ENCODE data around the gene TGFB1I1.
A peak's percentile ranks its signal among the peaks of the same experiment; 100 is the strongest.
"Not testable (repeated sequence)": the region's sequence is repeated elsewhere in the genome, so short reads cannot be mapped to it uniquely, and the experiment has no call there.

The TGFB1I1 gene

GRCh38 chr16:31503555-31503954 lies 31.6 kb downstream of the TGFB1I1 start:
- not testable (repeated sequence) for H3K4me1 ChIP-seq (ENCODE audit: control insufficient read depth, insufficient read depth, low read length, unreplicated experiment); H3K27ac ChIP-seq (ENCODE audit: low read depth, low read length); H3K36me3 ChIP-seq (ENCODE audit: insufficient read depth, low read length); H3K4me3 ChIP-seq (ENCODE audit: low read depth, low read length); H3K27me3 ChIP-seq (ENCODE audit: insufficient read depth, low read length); H2AFZ ChIP-seq (ENCODE audit: low read length, unreplicated experiment)
- H3K79me2 ChIP-seq (ENCODE audit: control insufficient read depth, insufficient read depth, low read length, unreplicated experiment) = peaks cover 17% of the 10 kb centered on the region

GRCh38 chr16:31504159-31504558 lies 32.2 kb downstream of the TGFB1I1 start:
- peaks cover 19% of the 10 kb centered on the region for H3K79me2 ChIP-seq (ENCODE audit: control insufficient read depth, insufficient read depth, low read length, unreplicated experiment)
- H3K27me3 ChIP-seq (ENCODE audit: insufficient read depth, low read length) = no peaks in the 10 kb centered on the region
- peaks cover 12% of the 10 kb centered on the region for H3K4me1 ChIP-seq (ENCODE audit: control insufficient read depth, insufficient read depth, low read length, unreplicated experiment)
- H3K27ac ChIP-seq (ENCODE audit: low read depth, low read length) = no peak overlapping the region
- H3K36me3 ChIP-seq (ENCODE audit: insufficient read depth, low read length) = peaks cover 3% of the 10 kb centered on the region; the same call in 1 of the 2 replicates
- H3K4me3 ChIP-seq (ENCODE audit: low read depth, low read length) = no peak overlapping the region
- H2AFZ ChIP-seq (ENCODE audit: low read length, unreplicated experiment) = no peak overlapping the region

GRCh38 chr16:31505483-31505882 lies 33.5 kb downstream of the TGFB1I1 start:
- H3K27me3 ChIP-seq (ENCODE audit: insufficient read depth, low read length) = no peaks in the 10 kb centered on the region
- peaks cover 20% of the 10 kb centered on the region for H3K4me1 ChIP-seq (ENCODE audit: control insufficient read depth, insufficient read depth, low read length, unreplicated experiment)
- H3K36me3 ChIP-seq (ENCODE audit: insufficient read depth, low read length) = peaks cover 3% of the 10 kb centered on the region; the same call in 1 of the 2 replicates
- H3K27ac ChIP-seq (ENCODE audit: low read depth, low read length) = no peak overlapping the region
- H2AFZ ChIP-seq (ENCODE audit: low read length, unreplicated experiment) = no peak overlapping the region
- no peak overlapping the region for H3K4me3 ChIP-seq (ENCODE audit: low read depth, low read length)
- peaks cover 19% of the 10 kb centered on the region for H3K79me2 ChIP-seq (ENCODE audit: control insufficient read depth, insufficient read depth, low read length, unreplicated experiment)

DNA sequence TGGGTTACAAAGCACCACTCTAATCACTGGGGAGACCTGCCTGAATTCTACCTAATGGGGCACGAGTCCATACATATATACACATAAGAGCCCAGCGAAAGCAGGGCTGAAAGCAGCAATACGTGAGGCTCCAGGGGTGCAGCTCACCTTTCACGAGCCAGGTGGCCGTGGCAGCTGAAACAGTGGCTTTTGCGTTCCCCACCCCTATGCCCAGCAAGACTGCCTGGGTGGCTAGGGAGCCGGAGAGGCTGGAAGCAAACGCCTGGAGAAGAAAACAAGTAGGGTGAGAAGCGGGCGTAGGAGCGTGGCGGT lies 35.6 kb downstream of the TGFB1I1 start:
- peak overlapping the region; percentile 49; the same call in 1 of the 2 replicates for H3K27ac ChIP-seq (ENCODE audit: low read depth, low read length)
- H3K79me2 ChIP-seq (ENCODE audit: control insufficient read depth, insufficient read depth, low read length, unreplicated experiment) = peaks cover 19% of the 10 kb centered on the region
- H3K36me3 ChIP-seq (ENCODE audit: insufficient read depth, low read length) = peaks cover 3% of the 10 kb centered on the region; the same call in 1 of the 2 replicates
- H3K4me1 ChIP-seq (ENCODE audit: control insufficient read depth, insufficient read depth, low read length, unreplicated experiment) = peaks cover 20% of the 10 kb centered on the region
- peak overlapping the region; percentile 70 for H2AFZ ChIP-seq (ENCODE audit: low read length, unreplicated experiment)
- peak overlapping the region; percentile 79 for H3K4me3 ChIP-seq (ENCODE audit: low read depth, low read length)
- H3K27me3 ChIP-seq (ENCODE audit: insufficient read depth, low read length) = no peaks in the 10 kb centered on the region

DNA sequence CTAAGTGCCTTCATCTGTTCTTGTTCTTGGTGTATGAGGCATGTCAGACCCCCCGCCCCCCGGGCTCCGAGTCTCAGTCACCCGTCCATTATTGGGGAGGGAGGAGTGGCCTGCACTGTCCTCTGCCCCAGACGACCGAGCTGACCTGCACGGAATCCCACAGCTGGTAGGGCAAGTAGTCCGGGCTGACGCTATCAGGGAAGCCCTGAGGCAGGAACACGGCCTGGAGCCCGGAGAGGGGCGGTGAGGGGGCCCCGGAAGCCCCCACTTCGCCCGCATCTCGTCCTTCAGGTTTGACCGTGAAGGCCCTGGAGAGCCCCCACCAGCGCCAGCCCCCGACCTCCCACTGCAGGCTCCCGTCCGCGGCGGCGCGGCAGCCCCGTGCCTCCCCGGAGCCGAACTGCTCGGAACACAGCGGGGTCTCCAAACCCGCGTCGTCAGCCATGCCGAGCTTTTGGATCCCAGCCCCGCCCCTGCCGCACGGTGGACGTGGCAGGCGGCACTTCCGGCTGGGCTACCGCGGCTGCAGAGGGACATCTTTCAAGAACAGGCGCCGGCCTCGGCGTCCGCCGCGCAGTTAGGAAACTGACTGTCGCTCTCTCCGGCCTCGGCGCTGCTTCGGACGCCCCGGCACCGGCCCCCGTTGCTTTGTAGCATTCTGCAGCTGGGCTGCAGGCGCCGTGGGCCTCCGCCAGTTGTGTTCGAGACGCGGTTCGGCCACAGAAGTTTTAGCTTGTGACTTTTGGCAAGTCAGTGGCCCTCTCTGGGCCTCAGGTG lies 36.2 kb downstream of the TGFB1I1 start, which contains the start of gene RUSF1:
Gene RUSF1, minus strand, starts transcription at position 463 of the 777 bp plus-strand sequence. Its CDS starts 18 bp downstream, at position 445.
- Histone ChIP-seq H3K27me3 (ENCODE audit: insufficient read depth, low read length) (no peaks in the 10 kb centered on the region), H3K4me3 (ENCODE audit: low read depth, low read length) (peak within 1 kb of the TSS; percentile 79), H3K27ac (ENCODE audit: low read depth, low read length) (peak within 1 kb of the TSS; percentile 49)

DNA sequence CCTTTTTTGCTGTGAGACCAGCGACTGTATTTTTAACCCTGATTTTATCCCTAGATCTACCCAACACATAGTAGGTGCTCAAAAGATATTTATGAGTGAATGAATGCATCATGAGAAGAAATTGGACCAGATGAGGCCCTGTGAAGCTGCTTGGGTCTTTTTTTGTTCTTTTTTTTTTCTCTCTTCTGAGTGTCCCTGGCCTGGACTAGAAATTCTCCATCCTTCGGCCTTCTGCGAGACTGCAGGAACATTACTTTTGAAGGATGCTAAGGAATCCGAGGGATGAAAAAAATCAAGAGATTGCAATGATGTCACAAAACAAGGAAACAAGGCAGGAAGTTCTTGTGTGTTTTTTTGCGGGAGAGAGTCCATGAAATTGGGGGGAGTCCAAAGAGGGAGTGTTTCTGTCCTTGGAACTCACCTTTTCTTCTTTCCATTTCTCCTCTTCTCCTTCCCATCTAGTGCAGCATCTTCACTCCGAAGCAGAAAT lies 36.8 kb downstream of the TGFB1I1 start:
- Histone ChIP-seq H3K79me2 (ENCODE audit: control insufficient read depth, insufficient read depth, low read length, unreplicated experiment) (peaks cover 19% of the 10 kb centered on the region), H3K4me1 (ENCODE audit: control insufficient read depth, insufficient read depth, low read length, unreplicated experiment) (peaks cover 20% of the 10 kb centered on the region), H3K27ac (ENCODE audit: low read depth, low read length) (peak overlapping the region; percentile 49), H3K27me3 (ENCODE audit: insufficient read depth, low read length) (no peaks in the 10 kb centered on the region), H2AFZ (ENCODE audit: low read length, unreplicated experiment) (peak overlapping the region; percentile 70), H3K36me3 (ENCODE audit: insufficient read depth, low read length) (peaks cover 3% of the 10 kb centered on the region; the same call in 1 of the 2 replicates), H3K4me3 (ENCODE audit: low read depth, low read length) (peak overlapping the region; percentile 79)

More for the DNA sequence above, 36.2 kb downstream of the TGFB1I1 start, which contains the start of gene RUSF1:
- H3K4me1 ChIP-seq (ENCODE audit: control insufficient read depth, insufficient read depth, low read length, unreplicated experiment) = peaks cover 20% of the 10 kb centered on the region
- peak within 1 kb of the TSS; percentile 70 for H2AFZ ChIP-seq (ENCODE audit: low read length, unreplicated experiment)
- H3K79me2 ChIP-seq (ENCODE audit: control insufficient read depth, insufficient read depth, low read length, unreplicated experiment) = peaks cover 19% of the 10 kb centered on the region
- peaks cover 3% of the 10 kb centered on the region; the same call in 1 of the 2 replicates for H3K36me3 ChIP-seq (ENCODE audit: insufficient read depth, low read length)

GRCh38 chr16:31513126-31513525 lies 41.2 kb downstream of the TGFB1I1 start:
- Histone ChIP-seq H3K36me3 (ENCODE audit: insufficient read depth, low read length) (no peaks in the 10 kb centered on the region), H3K27ac (ENCODE audit: low read depth, low read length) (no peak overlapping the region), H3K4me3 (ENCODE audit: low read depth, low read length) (no peak overlapping the region), H3K79me2 (ENCODE audit: control insufficient read depth, insufficient read depth, low read length, unreplicated experiment) (peaks cover 3% of the 10 kb centered on the region), H3K27me3 (ENCODE audit: insufficient read depth, low read length) (peaks cover 15% of the 10 kb centered on the region), H2AFZ (ENCODE audit: low read length, unreplicated experiment) (no peak overlapping the region), H3K4me1 (ENCODE audit: control insufficient read depth, insufficient read depth, low read length, unreplicated experiment) (peaks cover 10% of the 10 kb centered on the region)

DNA sequence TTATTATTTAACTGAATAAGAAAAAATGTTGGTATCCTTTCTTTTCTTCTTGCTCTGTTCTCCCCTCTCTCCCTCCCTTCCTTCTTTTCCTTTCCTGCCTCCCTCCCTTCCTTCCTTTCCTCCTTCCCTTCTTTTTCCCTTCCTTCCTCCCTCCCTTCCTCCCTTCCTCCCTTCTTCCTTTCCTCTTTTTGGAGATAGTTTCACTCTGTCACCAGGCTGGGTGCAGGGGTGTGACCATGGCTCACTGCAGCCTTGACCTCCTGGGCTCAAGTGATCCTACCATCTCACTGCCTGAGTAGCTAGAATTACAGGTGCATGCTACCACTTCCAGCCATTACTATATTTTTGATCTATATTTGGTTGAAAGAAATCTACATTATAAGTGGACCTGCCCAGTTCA lies 41.9 kb downstream of the TGFB1I1 start:
- Histone ChIP-seq H3K79me2 (ENCODE audit: control insufficient read depth, insufficient read depth, low read length, unreplicated experiment) (no peaks in the 10 kb centered on the region), H3K36me3 (ENCODE audit: insufficient read depth, low read length) (no peaks in the 10 kb centered on the region), H3K27ac (ENCODE audit: low read depth, low read length) (no peak overlapping the region), H3K4me1 (ENCODE audit: control insufficient read depth, insufficient read depth, low read length, unreplicated experiment) (peaks cover 10% of the 10 kb centered on the region), H3K27me3 (ENCODE audit: insufficient read depth, low read length) (peaks cover 18% of the 10 kb centered on the region), H3K4me3 (ENCODE audit: low read depth, low read length) (no peak overlapping the region), H2AFZ (ENCODE audit: low read length, unreplicated experiment) (no peak overlapping the region)

DNA sequence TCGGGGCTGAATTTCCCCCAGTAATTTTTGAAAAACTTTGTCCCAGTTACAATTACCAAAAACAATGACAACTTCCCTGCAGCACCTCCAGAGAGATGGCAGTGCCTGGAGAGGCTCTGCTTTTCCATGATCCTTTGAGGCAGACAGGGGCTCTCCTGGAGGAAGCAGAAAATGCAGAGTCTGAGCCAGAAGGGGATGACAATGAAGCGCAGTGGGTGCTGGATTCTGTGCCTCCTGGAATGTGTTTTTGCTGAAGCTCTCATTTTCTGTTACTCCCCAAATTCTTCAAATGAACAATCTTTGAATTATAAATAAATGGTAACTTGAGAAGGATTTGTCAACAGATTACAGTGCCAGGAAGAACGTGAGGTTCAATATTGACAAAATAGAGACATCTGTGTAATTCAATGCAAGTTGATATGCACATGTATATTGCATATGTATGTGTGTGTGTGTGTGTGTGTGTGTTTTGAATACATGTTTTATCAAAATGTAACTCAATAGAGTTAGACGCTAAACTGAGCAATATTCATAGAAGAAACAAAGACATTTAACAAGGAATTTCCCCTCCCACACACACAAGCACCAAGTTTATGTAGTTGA lies 45.9 kb downstream of the TGFB1I1 start:
- no peak overlapping the region for H3K27ac ChIP-seq (ENCODE audit: low read depth, low read length)
- H3K27me3 ChIP-seq (ENCODE audit: insufficient read depth, low read length) = peaks cover 22% of the 10 kb centered on the region
- H3K4me1 ChIP-seq (ENCODE audit: control insufficient read depth, insufficient read depth, low read length, unreplicated experiment) = no peaks in the 10 kb centered on the region
- H3K36me3 ChIP-seq (ENCODE audit: insufficient read depth, low read length) = no peaks in the 10 kb centered on the region
- H3K4me3 ChIP-seq (ENCODE audit: low read depth, low read length) = no peak overlapping the region
- no peak overlapping the region for H2AFZ ChIP-seq (ENCODE audit: low read length, unreplicated experiment)
- no peaks in the 10 kb centered on the region for H3K79me2 ChIP-seq (ENCODE audit: control insufficient read depth, insufficient read depth, low read length, unreplicated experiment)

DNA sequence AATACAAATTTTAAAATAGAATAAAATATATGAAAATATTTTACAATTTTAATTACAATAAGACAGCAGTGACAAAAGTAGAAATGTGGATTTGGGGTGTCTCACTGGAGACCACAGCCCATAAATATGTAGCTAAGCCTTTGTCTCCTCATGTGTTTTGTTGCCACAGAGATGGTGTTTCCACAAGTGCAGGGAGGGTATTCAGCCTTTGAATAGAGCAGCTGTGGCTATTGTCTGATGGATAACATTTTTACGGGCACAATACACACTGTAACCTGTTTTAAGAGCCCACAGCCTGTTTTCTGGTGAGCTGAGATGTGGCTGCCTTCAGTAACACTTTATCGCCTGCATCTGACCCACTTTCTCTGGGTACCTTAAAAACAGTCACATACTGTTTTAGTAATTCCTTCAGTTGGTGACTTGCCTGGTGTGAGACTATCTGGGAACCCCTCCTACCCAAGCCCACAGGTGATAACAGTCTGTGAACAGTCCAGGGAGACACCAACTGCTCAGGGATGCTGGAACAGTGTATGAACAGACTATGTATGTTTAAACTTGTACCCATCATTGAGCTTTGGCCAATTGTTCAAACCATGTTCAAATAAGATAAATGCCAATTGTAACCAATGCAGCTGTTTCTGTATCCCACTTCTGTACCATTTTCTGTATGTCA lies 47.9 kb downstream of the TGFB1I1 start:
- Histone ChIP-seq H3K36me3 (ENCODE audit: insufficient read depth, low read length) (no peaks in the 10 kb centered on the region), H3K4me3 (ENCODE audit: low read depth, low read length) (no peak overlapping the region), H3K79me2 (ENCODE audit: control insufficient read depth, insufficient read depth, low read length, unreplicated experiment) (no peaks in the 10 kb centered on the region), H3K27me3 (ENCODE audit: insufficient read depth, low read length) (peaks cover 33% of the 10 kb centered on the region), H3K4me1 (ENCODE audit: control insufficient read depth, insufficient read depth, low read length, unreplicated experiment) (no peaks in the 10 kb centered on the region), H2AFZ (ENCODE audit: low read length, unreplicated experiment) (no peak overlapping the region), H3K27ac (ENCODE audit: low read depth, low read length) (no peak overlapping the region)

Measured in ACC112 (cell line).